Stimulated activated naive B cell treated with anti-CD40 and anti-IgM and Interleukin-4, amounts not matched to agents 10 μg/mL and 1 μg/mL and 100 μg/mL, for 72 hours (primary cell): ENCODE data around the gene PITRM1.
"Not testable (repeated sequence)": the region's sequence is repeated elsewhere in the genome, so short reads cannot be mapped to it uniquely, and the experiment has no call there.

Experiments
- ATAC-seq, 2 donors: fragments of 150-1000 bp; cut with Tn5 transposase; replicated peaks; 2 replicates each; pipeline ENCODE4 v1.10.0; 2021; ENCODE audit warnings: moderate library complexity in 1 of 2
- DNase-seq: peaks from one replicate; pipeline ENCODE4 v3.0.0; 2021
- H3K27ac Mint-ChIP-seq: one replicate; pipeline ENCODE4 v1.8.0; 2022; ENCODE audit warnings: mild to moderate bottlenecking, mixed read lengths
- H3K27me3 Mint-ChIP-seq, 2 donors: one replicate each; pipeline ENCODE4 v1.8.0; 2022; ENCODE audit warnings: mixed read lengths in 2 of 2
- H3K36me3 Mint-ChIP-seq, 2 donors: one replicate each; pipeline ENCODE4 v1.8.0; 2022; ENCODE audit warnings: mixed read lengths in 2 of 2, mild to moderate bottlenecking in 1 of 2
- H3K4me1 Mint-ChIP-seq, 2 donors: one replicate each; pipeline ENCODE4 v1.8.0; 2022; ENCODE audit warnings: mixed read lengths in 2 of 2, mild to moderate bottlenecking in 1 of 2
- H3K4me3 Mint-ChIP-seq, 2 donors: one replicate each; pipeline ENCODE4 v1.8.0; 2022; ENCODE audit warnings: mild to moderate bottlenecking in 2 of 2, mixed read lengths in 2 of 2, moderate library complexity in 1 of 2
- H3K9me3 Mint-ChIP-seq, 2 donors: one replicate each; pipeline ENCODE4 v1.8.0; 2022; ENCODE audit warnings: mixed read lengths in 2 of 2, mild to moderate bottlenecking in 1 of 2

PITRM1 gene

GRCh38 chr10:3193751-3194150 lies 21.2 kb upstream of the PITRM1 start:
- no peaks in the 10 kb centered on the region for H3K36me3 Mint-ChIP-seq
- no peak for ATAC-seq
- no peak overlapping the region for H3K27ac Mint-ChIP-seq
- H3K9me3 Mint-ChIP-seq, result no peaks in the 10 kb centered on the region
- no peak overlapping the region for H3K4me3 Mint-ChIP-seq
- peaks cover 31 to 44% of the 10 kb centered on the region in 2 donors for H3K27me3 Mint-ChIP-seq
- peaks cover 6 to 22% of the 10 kb centered on the region in 2 donors for H3K4me1 Mint-ChIP-seq
- no peak for DNase-seq

DNA sequence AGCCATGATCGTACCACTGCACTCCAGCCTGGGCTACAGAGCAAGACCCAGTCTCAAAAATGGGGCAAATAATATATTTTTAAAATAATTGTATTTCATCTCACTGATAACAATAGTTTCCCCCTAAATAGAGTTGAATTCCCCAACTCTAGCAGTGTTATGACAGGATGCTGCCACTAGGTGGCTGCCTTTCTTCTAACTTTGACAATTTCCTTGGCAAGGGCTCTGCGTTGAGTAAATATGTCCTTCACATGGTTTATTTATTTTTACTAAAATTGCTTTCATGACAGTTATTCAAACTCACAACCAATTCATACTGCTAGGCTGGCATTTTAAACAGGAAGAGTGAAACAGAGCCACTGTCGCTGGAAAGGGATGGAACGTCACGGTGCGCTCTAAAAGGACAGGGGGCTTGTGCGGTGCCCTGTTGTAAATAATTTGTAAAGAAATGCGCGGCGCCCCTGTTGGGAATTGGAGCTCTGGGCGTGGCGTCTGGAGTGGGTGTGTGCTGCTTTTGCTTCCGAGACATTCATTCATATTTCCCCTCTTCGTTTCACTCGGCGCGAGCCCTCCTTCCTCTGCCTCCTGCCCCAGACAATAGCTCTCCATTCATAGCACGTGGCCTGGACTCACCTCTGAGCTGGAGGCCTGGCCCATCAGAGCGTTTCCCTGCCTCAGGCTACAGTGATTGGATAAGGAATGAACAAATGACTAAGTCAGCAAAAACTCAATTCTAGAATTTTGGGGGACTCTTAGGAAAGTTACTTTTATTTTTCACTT lies 20.5 kb upstream of the PITRM1 start:
- Mint-ChIP-seq H3K4me1 (peaks cover 6 to 19% of the 10 kb centered on the region in 2 donors), H3K27me3 (peaks cover 24 to 37% of the 10 kb centered on the region in 2 donors), H3K9me3 (no peaks in the 10 kb centered on the region), H3K36me3 (no peaks in the 10 kb centered on the region), H3K4me3 (peak overlapping the region in 1 of 2 donors; percentile 40), H3K27ac (peak overlapping the region; percentile 59)
- DNase-seq (peak; percentile 21), ATAC-seq (no peak)

- peaks cover 18 to 22% of the 10 kb centered on the region in 2 donors for H3K27me3 Mint-ChIP-seq
- DNase-seq (no peak), ATAC-seq (no peak)
- H3K27ac Mint-ChIP-seq, result no peak overlapping the region
- no peaks in the 10 kb centered on the region for H3K9me3 Mint-ChIP-seq
- no peaks in the 10 kb centered on the region for H3K36me3 Mint-ChIP-seq
- H3K4me3 Mint-ChIP-seq, result no peak overlapping the region
- H3K4me1 Mint-ChIP-seq, result peaks cover 3 to 7% of the 10 kb centered on the region in 2 donors
These were observed 18.2 kb upstream of the PITRM1 start for GRCh38 chr10:3190817-3191216.

GRCh38 chr10:3187229-3187628 lies 14.6 kb upstream of the PITRM1 start:
- H3K9me3 Mint-ChIP-seq, H3K36me3 Mint-ChIP-seq, ATAC-seq, H3K4me3 Mint-ChIP-seq, DNase-seq, H3K4me1 Mint-ChIP-seq, H3K27ac Mint-ChIP-seq: not testable (repeated sequence)
- peaks cover 12 to 18% of the 10 kb centered on the region in 2 donors for H3K27me3 Mint-ChIP-seq

- Mint-ChIP-seq H3K36me3 (no peaks in the 10 kb centered on the region), H3K27me3 (peaks cover 16 to 23% of the 10 kb centered on the region in 2 donors), H3K4me1 (peaks cover 0 to 6% of the 10 kb centered on the region in 2 donors), H3K4me3 (no peak overlapping the region), H3K9me3 (no peaks in the 10 kb centered on the region), H3K27ac (no peak overlapping the region)
- no peak for ATAC-seq
- no peak for DNase-seq
These were observed 13.8 kb upstream of the PITRM1 start for GRCh38 chr10:3186368-3186767.

DNA sequence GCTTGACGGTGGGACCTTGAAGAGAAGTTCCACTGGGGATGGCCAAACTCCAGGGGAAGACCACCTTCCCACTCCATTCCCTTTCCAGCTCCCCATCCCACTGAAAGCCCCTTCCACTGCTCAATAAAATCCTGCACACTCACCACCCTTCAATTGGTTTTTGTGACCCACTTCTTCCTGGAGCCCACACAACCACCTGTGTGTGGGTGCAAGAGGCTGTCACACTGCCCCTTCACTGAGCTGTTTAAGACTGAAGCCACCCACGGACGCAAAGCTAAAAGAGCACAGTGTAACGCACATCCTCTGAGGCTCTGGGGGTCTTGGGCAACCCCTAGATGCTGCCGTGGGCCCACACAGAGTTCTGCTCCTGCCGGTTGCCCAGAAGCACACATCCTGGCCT lies 12.8 kb upstream of the PITRM1 start:
- Mint-ChIP-seq H3K4me3 (no peak overlapping the region), H3K27me3 (peaks cover 16 to 23% of the 10 kb centered on the region in 2 donors), H3K27ac (no peak overlapping the region), H3K9me3 (no peaks in the 10 kb centered on the region), H3K36me3 (no peaks in the 10 kb centered on the region), H3K4me1 (peaks cover 0 to 9% of the 10 kb centered on the region in 2 donors)
- DNase-seq (no peak), ATAC-seq (no peak)

DNA sequence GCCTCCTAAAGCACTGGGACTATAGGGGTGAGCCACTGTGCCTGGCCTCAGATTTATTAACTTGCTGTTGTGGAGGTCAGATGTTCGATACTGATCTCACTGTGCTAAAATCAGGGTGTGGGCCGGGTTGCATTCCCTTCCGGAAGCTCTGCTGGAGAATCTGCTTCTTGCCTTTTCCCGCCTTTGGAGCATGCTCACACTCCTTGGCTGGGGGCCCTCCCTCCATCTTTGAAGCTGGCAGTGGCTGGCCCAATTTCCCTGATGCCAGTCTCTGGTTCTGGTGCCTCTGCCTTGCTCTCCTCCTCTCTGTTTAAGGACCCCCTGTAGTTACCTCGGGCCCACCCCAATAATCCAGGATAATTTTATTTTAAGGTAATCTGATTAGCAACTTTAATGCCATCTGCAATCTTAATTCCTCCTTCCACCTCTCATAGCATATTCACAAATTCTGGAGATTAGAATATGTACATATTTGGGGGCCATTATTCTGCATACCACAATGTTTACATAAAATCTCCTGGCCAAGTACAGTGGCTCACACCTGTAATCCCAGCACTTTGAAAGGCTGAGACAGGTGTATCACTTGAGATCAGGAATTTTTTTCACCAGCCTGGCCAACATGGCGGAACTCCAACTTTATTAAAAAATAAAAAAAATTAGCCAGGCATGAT lies 7.9 kb upstream of the PITRM1 start:
- Mint-ChIP-seq H3K4me3 (no peak overlapping the region), H3K9me3 (peaks cover 0 to 3% of the 10 kb centered on the region in 2 donors), H3K27me3 (peaks cover 10 to 18% of the 10 kb centered on the region in 2 donors), H3K27ac (no peak overlapping the region), H3K4me1 (peaks cover 11 to 23% of the 10 kb centered on the region in 2 donors), H3K36me3 (no peaks in the 10 kb centered on the region)
- no peak for ATAC-seq
- DNase-seq, result no peak

DNA sequence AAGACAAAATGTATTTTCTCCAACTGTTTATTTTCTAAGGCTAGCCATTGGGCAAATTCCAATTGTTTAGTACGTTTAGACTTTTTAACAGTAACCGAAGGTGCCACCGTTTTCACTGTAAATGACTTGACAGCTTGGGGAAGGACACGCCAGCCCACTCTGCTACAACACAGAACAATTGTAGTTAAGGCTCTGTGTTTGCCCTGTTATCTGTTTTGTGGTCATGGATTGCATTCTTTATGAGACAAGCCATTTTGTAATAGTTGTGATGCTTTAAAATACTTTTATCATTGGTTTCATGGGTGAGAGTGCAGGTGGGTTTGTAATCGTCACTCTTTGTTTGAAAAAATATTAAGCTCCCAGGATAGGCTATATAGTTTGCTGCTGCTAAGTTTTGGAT lies 6.6 kb upstream of the PITRM1 start:
- Mint-ChIP-seq H3K27ac (no peak overlapping the region), H3K36me3 (no peaks in the 10 kb centered on the region), H3K27me3 (peaks cover 10 to 18% of the 10 kb centered on the region in 2 donors), H3K9me3 (peaks cover 0 to 3% of the 10 kb centered on the region in 2 donors), H3K4me3 (no peak overlapping the region), H3K4me1 (peaks cover 11 to 23% of the 10 kb centered on the region in 2 donors)
- DNase-seq, result no peak
- ATAC-seq, result no peak

DNA sequence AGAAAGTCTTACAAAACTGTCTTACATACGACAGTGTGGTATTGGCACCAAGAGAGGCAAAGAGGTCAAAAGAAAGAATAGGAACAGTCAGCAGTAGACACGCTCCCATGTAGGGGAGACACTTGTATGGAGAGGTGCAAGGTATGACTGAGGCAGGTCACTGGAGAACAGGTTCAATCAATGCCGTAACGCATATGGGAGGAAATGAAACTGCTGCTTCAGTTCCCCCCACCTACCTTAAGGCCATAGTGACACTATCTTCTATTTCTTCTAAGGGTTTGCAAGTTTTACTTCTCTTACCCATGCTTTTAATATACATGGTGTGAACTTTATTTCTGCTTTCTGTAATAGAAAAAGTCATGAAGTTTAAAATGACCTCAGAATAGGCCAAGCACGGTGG lies 5.5 kb upstream of the PITRM1 start:
- ATAC-seq, result peak; percentile 66 to 86
- Mint-ChIP-seq H3K4me1 (peaks cover 16 to 34% of the 10 kb centered on the region in 2 donors), H3K36me3 (no peaks in the 10 kb centered on the region), H3K27me3 (peaks cover 10 to 13% of the 10 kb centered on the region in 2 donors), H3K9me3 (peaks cover 0 to 3% of the 10 kb centered on the region in 2 donors), H3K27ac (peak overlapping the region; percentile 85), H3K4me3 (no peak overlapping the region)
- no peak for DNase-seq

DNA sequence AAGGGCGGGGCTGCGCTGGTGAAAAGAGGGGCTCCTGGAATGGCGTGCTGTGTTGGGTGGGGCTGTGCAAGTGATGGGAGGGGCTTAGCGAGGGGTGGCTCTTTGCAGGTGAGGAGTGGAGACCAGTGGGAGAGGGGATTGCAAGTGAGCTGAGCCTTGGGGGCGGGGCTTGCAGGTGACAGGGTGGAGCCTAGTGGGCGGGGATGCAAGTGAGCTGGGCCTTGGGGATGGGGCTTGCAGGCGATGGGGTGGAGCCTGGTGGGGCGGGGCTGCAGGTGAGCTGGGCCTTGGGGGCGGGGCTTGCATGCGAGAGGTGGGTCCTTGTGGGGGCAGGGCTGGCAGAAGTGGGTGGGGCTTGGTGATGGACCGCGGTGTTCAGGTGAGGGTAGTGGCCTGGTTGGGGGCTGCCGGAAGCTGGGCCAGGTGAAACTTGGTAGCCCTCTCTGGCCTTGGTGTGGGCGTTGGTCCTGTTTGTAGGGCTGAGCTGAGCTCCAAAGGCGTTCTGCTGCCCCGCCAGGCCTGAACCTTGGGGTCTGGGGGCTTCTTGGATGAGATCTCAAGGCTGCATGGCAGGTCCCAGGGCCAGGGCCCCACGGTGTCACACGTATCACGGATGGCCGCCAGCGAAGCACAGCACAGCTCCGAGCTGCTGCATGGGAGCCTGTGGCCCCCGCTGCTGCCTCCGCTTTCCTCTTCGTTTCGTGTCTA lies 743 bp upstream of the PITRM1 start:
- peak overlapping the region; percentile 88 for H3K27ac Mint-ChIP-seq
- peak; percentile 50 to 55 for ATAC-seq

DNA sequence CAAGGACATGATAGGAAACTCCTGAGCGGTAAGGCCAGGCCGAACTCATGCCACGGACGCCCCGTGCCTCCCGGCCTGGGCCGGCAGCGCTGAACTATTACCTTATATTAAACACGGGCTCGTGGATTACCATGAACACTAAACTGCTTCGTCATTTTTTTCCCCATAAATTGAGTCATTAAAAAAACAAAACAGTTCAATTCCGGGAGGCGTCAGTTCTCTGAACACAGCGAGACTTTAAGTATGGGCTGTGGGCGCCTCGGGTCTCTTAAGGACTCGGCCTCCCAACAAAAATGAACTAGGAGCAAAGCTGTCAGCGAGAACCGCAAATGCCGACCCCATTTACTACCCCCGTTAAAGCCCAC lies 519 bp downstream of the PITRM1 start:
- Mint-ChIP-seq H3K36me3 (peaks cover 20 to 22% of the 10 kb centered on the region in 2 donors), H3K4me1 (peaks cover 12 to 31% of the 10 kb centered on the region in 2 donors), H3K4me3 (peak overlapping the region; percentile 82 to 90), H3K27ac (peak overlapping the region; percentile 92), H3K9me3 (peaks cover 4% of the 10 kb centered on the region in 2 donors), H3K27me3 (no peaks in the 10 kb centered on the region)
- DNase-seq (no peak), ATAC-seq (peak in 1 of 2 donors; percentile 0)

More for the DNA sequence above, 743 bp upstream of the PITRM1 start:
- DNase-seq, result no peak
- Mint-ChIP-seq H3K4me3 (peak overlapping the region; percentile 82 to 85), H3K9me3 (peaks cover 4 to 5% of the 10 kb centered on the region in 2 donors), H3K36me3 (peaks cover 11 to 14% of the 10 kb centered on the region in 2 donors), H3K27me3 (no peaks in the 10 kb centered on the region), H3K4me1 (peaks cover 16 to 40% of the 10 kb centered on the region in 2 donors)

- Mint-ChIP-seq H3K4me3 (peak overlapping the region; percentile 82 to 90), H3K4me1 (peaks cover 12 to 31% of the 10 kb centered on the region in 2 donors), H3K36me3 (peaks cover 22 to 25% of the 10 kb centered on the region in 2 donors)
- not testable (repeated sequence) for H3K9me3 Mint-ChIP-seq, H3K27ac Mint-ChIP-seq, ATAC-seq, DNase-seq, H3K27me3 Mint-ChIP-seq
These were observed 1.1 kb downstream of the PITRM1 start for GRCh38 chr10:3171488-3171887.

DNA sequence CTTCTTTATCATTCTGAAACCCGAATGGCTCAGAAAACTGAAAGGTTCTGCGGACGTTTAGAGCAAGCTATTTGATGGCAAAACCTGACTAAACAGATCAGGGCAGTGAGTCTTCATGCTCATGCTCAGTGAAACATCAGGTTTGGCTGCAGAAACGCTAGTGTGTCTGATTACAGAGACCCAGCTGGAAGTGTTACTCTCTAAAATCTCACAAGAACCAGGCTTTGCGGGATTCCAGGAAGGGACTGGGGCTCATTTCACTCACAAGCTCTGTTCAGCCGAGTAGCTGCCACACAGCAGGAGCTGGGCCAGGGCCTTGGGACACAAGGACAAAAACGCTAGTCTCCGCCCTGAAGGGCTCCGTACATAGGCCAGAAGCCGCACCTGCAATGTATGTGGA lies 2.9 kb downstream of the PITRM1 start:
- peaks cover 4% of the 10 kb centered on the region in 2 donors for H3K9me3 Mint-ChIP-seq
- no peak for ATAC-seq
- no peaks in the 10 kb centered on the region for H3K27me3 Mint-ChIP-seq
- H3K4me1 Mint-ChIP-seq, result peaks cover 12 to 31% of the 10 kb centered on the region in 2 donors
- no peak overlapping the region for H3K4me3 Mint-ChIP-seq
- H3K27ac Mint-ChIP-seq, result no peak overlapping the region
- peaks cover 33 to 43% of the 10 kb centered on the region in 2 donors for H3K36me3 Mint-ChIP-seq
- no peak for DNase-seq

DNA sequence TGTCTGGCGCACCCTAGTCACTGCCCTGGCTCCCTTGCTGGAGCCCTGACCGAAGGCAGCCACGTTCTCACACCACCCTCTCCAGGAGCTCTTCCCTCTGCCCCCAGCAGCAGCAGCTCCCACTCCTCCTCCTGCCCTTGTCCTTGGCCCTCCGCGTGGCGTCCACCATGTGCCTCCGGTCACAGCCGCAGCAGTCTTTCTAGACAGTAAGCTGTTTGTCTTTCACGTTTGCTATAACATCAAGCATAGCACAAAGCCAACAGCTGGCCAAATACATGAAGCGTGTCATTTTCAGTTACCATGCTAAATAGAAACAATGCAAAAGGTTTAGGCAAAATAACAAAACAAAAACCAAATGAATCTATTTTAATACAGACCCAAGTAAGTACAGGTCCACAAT lies 3.3 kb downstream of the PITRM1 start:
- Mint-ChIP-seq H3K4me3 (peak overlapping the region in 1 of 2 donors; percentile 26), H3K27ac (peak overlapping the region; percentile 20), H3K36me3 (peaks cover 33 to 43% of the 10 kb centered on the region in 2 donors), H3K27me3 (no peaks in the 10 kb centered on the region), H3K9me3 (peaks cover 4% of the 10 kb centered on the region in 2 donors), H3K4me1 (peaks cover 12 to 31% of the 10 kb centered on the region in 2 donors)
- no peak for DNase-seq
- ATAC-seq, result no peak
